SH-SY5Y (cell line): ENCODE results near the gene PSEN1.

Experiments used
- GATA2 ChIP-seq: IDR thresholded peaks from 2 replicates; pipeline ENCODE4 v1.6.1; 2011; ENCODE audit warnings: mild to moderate bottlenecking, low read depth, low read length
- GATA3 ChIP-seq: IDR thresholded peaks from 2 replicates; pipeline ENCODE4 v1.6.1; 2011; ENCODE audit warnings: low read depth, mild to moderate bottlenecking, low read length, moderate library complexity

Gene PSEN1

DNA sequence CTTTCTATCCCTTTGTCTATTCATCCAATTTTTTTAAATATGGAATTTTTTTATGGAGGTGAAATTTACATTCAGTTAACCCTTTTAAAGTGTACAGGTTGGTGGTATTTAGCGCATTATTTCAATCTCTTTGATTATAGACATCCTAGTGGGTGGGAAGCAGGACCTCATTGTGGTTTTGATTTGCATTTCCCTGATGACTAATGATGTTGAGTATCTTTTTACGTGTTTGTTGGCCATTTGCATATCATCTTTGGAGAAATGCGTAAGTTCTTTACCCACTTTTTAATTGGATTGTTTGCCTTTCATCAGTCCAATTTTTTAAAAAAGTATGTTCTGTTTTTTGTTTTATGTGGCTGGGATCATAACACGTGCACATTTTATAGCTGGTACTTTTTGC is 121.8 kb downstream of the PSEN1 start:
- TF ChIP-seq GATA2: no peak
- TF ChIP-seq GATA3: no peak

DNA sequence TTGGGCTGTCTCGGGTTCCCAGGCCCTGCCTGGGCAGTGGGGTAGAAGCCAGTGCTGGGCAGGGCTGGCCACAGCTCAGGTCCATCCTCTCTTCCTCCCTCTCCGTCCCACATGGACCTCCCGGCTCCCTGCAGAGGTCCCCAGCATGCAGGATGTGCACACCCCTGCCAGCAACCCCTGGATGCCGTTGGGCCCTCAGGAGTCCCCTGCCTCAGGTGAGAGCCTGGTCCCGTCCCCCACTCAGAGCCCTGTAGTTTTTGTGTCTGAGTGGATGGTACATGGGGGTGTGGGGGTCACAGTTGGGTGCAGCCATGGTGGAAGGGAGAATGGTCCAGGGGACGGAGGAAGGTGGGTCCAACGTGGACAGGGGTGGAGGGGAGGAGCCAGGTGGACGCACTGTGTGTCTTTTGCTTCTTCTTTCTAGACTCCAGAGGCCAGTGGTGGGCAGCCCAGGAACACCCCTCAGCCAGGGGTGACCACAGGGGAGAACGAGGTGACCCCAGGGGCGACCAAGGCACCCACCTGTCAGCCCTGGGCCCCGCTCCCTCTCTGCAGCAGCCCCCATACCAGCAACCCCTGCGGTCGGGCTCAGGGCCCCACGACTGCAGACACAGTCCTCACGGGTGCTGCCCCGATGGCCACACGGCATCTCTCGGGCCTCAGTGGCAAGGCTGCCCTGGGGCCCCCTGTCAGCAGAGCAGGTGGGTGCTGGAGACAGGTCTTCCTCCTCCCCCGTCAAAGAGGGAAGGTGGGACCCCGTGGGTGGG is 122.7 kb downstream of the PSEN1 start:
- no peak for TF ChIP-seq GATA2
- TF ChIP-seq GATA3: no peak

DNA sequence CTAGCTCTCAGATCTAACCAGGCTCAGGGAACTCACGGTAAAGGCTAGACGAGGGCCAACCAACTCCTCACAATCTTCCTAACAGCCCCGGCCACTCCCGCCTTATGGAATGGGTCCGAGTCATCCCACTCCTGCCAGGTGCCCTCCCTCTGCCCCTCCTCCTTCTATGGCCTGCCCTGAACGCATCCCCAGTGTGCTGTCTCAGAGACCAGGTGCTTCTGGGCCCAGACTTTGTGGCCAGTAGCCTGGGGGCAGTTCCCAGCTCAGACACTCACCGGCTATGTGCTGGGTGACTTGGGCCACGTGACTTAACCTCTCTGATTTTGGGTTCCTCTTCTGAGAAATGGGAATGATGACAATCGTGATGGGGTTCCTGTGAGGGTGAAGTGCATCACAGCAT is 123.5 kb downstream of the PSEN1 start:
- TF ChIP-seq GATA2 (no peak), GATA3 (no peak)

DNA sequence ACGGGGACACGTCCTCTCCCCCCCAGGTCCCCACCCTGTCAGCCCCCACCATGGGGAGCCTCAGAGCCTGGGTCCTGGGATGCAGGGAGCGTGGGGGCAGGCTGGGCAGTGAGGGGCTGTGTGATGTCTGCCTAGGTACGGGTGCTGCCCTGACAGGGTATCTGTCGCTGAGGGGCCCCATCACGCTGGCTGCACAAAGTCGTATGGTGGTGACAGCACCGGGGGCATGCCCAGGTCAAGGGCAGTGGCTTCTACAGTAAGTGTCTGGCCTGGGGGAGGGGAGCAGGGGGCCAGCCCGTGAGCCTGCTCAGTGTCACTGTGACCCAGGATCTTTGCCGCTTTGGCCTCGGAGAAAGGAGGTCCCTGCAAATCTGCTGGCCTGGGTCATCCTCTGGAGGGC is 124.3 kb downstream of the PSEN1 start:
- TF ChIP-seq GATA3: no peak
- TF ChIP-seq GATA2: no peak

DNA sequence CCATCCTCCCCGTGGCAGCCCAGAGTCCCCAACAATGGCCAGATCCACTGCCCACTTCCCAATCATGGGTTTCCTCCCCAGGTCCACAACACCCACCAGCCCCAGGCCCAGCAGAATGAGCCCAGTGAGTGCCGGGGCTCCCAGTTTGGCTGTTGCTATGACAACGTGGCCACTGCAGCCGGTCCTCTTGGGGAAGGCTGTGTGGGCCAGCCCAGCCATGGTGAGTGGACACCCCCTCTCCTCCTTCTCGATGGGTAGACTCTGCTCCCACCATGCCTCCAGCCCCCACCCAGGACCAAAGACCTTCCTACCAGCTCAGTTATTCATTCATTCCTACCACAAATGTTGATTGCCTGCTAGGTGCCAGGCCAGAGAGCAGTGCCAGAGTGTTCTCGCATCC is 124.8 kb downstream of the PSEN1 start:
- TF ChIP-seq GATA3 (no peak), GATA2 (no peak)

DNA sequence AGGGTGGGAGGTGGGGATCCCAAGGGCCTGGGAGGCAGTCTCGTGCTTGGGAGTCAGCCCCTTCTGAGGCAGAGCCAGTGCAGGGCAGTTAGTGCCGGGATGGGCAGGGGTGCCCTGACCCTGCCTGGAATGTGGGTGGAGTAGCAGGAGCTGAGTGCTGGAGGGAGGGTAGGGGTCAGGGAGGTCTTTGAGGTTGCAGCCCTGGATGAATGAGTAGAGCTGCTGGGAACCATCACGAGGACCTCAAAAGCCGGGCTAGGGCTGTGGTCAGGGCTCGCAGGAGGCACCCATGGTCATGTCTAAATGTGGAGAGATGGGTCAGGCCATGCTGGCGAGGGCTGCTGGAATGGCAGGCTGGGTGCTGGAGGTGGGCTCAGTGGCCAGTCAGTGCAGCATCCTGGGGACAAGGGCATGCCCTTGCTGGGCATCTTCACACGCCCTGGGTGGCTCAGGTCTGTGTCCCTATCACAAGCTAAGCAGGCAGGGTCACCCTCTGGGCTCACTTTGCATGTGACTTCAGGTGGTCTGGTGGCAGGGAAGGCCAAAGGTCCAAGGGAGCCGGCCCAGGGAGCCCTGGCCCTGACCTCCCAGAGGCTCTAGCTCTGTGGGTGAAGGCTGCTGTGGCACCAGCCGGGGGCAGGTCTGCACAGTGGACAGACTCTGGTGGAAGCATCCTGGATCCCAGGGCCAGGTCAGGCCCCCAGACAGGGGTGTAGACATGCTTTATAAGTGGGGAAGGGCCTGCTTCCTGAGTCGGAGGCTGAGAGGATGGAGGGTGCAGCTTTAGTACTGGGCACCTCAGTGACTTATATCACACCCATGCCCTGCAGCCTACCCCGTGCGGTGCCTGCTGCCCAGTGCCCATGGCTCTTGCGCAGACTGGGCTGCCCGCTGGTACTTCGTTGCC is 125.5 kb downstream of the PSEN1 start:
- TF ChIP-seq GATA2: no peak

DNA sequence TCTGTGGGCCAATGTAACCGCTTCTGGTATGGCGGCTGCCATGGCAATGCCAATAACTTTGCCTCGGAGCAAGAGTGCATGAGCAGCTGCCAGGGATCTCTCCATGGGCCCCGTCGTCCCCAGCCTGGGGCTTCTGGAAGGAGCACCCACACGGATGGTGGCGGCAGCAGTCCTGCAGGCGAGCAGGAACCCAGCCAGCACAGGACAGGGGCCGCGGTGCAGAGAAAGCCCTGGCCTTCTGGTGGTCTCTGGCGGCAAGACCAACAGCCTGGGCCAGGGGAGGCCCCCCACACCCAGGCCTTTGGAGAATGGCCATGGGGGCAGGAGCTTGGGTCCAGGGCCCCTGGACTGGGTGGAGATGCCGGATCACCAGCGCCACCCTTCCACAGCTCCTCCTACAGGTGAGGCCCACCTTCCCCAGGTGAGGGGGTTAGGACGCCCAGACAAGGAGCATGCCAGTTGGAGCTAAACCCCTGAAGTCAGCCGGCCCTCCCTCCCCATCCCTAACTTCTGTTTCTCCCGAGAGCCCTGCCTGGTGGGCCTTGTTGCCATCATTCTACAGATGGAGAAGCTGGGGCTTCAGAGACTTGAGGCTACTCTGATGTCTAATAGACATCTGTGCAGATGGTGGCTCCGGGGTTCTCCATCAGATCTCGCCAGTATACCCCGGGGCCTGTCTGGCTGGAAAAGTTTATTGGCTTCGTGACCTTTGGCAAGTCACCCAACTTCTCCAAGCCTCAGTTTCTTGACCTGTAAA is 126.3 kb downstream of the PSEN1 start:
- no peak for TF ChIP-seq GATA3
- TF ChIP-seq GATA2: no peak

DNA sequence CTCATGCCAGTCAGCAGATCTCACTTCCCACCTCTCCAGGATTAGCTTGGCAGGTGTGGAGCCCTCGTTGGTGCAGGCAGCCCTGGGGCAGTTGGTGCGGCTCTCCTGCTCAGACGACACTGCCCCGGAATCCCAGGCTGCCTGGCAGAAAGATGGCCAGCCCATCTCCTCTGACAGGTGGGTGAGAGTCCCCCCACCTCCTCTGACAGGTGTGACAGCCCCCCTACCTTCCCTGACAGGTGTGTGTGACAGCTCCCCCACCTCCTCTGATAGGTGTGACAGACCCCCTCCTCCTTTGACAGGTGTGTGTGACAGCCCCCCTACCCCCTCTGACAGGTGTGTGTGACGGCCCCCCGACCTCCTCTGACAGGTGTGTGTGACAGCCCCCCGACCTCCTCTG is 127.3 kb downstream of the PSEN1 start:
- no peak for TF ChIP-seq GATA3
- no peak for TF ChIP-seq GATA2

DNA sequence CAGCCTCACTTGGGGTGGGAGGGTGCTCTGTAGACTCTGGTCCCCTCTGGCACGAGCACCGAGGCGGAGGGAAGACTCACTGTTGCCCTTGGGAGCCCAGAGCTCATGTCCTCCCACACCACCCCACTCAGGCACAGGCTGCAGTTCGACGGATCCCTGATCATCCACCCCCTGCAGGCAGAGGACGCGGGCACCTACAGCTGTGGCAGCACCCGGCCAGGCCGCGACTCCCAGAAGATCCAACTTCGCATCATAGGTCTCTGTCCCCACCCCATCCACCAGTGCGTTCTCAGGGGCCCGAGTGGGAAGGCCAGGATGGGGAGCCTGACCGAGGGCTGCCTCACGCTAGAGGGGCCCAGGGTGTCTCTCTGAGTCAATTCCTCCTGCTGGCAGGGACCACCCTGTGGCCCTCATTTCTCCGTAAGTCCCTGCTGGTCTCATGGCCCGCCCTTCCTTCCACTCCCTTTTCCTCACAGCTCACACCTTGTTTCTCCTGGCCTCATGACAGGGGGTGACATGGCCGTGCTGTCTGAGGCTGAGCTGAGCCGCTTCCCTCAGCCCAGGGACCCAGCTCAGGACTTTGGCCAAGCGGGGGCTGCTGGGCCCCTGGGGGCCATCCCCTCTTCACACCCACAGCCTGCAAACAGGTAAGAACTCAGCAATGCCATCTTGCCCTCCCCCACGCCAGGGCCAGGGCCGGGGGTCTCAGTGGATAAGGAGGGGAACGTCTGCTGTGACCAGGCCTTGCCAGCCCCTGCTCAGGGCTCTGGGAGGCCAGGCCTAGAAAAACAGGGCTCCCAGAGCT is 128.0 kb downstream of the PSEN1 start:
- TF ChIP-seq GATA2: no peak

DNA sequence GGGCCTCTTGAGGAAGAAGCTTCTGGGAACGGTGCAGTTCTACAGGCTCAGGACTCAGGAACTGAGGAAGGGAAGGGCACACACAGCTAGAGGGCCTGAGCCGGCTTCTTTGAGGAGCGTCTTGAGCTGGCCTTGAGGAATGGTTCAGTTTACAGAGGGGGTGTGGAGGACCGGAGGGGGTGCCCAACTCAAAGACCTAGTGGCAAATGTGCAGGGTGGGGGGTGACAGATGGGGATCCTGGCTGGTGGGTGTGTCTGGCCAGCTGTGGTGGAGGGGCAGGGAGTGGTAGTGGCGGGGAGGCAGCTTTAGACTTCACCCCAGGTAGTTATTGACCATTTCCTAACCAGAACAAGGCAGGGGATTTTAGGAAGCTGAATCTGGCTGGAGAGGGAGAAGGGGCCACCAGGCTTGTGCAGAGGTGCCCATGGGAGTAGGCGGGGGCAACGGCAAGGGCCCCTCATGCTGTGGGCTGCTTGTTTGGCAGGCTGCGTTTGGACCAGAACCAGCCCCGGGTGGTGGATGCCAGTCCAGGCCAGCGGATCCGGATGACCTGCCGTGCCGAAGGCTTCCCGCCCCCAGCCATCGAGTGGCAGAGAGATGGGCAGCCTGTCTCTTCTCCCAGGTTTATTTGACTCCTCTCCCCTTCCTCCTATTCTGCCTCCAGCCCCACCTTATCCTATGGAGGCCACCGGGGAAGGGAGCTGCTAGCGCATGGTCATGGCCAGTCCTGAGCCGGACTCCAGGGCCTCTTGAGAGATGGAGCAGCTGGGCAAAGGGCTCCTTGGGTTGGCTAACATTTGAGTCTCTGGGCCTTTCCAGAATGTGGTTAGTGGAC is 128.8 kb downstream of the PSEN1 start:
- TF ChIP-seq GATA2 (no peak), GATA3 (no peak)

DNA sequence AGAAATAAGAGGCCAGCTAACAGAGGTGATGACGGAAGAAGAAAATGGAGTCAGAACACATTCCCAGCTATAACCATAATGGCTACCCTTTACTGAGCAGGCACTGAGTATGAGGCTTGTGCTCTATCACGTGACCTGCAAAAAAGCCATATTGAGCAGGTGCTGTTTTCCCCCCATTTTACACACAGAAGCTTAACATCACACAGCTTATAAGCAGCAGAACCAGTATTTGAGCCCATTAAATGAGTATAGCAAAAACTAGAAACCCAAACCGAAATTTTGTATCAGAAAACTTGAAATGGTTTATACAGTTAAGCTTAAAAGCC is 129.4 kb downstream of the PSEN1 start:
- TF ChIP-seq GATA2 (no peak), GATA3 (no peak)

DNA sequence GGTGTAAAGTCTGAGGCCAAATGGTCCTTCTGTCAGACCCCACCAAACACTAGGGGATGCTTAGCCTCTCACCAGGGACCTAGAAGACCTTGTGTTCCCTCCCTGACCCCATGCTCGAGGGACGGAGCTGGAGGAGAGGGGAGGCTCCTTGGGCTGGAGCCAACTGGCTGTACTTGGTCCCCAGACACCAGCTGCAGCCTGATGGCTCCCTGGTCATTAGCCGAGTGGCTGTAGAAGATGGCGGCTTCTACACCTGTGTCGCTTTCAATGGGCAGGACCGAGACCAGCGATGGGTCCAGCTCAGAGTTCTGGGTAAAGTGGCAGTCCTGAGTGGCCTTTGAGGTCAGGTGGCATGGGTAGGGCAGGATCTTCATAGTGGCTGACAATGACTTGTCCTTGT is 130.0 kb downstream of the PSEN1 start:
- TF ChIP-seq GATA3: no peak
- TF ChIP-seq GATA2: no peak

DNA sequence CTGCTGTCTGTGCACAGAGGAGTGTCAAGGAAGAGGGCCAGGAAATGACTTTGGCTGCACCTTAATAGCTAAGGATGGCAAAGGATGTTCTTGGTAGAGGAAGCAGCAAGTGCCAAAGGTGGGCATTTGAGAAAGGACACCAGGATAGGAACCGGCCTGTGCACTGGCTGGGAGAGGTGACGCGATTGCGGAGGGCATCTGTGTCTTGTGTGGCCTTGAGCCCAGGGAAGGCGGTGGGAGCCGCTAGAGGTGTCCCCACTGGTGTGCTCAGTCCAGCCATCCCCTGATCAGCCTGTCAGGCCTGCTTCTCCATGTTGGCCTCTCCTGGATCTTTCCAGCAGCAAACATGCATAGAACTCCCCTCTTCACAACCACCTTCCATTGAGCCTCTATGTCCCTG is 131.2 kb downstream of the PSEN1 start:
- no peak for TF ChIP-seq GATA2
- no peak for TF ChIP-seq GATA3
